ENCODE measurements around the gene ZNF638. TPM values are rescaled to one million over a fixed set of nuclear protein-coding genes. Genes with fewer than 3 reads are reported as not detected.

Gene ZNF638
- total and polyA plus RNA-seq, 2 of the 4 experiments (the other 2 are of a cell fraction) = 46.4 to 129 TPM

DNA sequence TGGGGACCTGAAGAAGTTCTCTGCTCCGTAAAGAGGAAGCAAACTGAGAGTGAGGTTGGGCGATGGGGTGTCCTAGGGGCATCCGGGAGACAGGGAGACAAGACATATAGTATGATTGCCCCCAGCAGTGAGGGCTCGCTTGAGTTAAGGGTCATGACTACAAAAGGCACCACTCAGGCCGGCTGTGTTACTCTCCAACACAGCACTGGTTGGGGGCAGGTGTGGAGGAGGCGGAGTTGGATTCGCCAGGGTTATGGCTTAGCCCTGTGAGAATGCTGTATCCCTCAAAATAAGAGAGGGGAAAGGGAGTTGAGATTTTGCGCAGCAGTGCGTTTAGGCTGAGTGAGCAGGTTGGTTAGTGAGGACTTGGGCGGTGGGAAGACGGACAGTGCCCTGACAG is 133.8 kb downstream of the ZNF638 start:
- no peak overlapping the region for H2AK5ac ChIP-seq (ENCODE audit: low read depth, low read length)
- TF ChIP-seq MAZ (IDR thresholded peaks at IDR 0.05; ENCODE audit: borderline replicate concordance, low read depth, low read length) (no peak), BHLHE40 (IDR thresholded peaks at IDR 0.05; ENCODE audit: low read depth, low read length) (no peak), CEBPB (IDR thresholded peaks at IDR 0.05; ENCODE audit: low read depth, low read length) (no peak), FOS (IDR thresholded peaks at IDR 0.05; ENCODE audit: low read depth, low read length) (no peak)
- TF ChIP-seq, protein P1, sequence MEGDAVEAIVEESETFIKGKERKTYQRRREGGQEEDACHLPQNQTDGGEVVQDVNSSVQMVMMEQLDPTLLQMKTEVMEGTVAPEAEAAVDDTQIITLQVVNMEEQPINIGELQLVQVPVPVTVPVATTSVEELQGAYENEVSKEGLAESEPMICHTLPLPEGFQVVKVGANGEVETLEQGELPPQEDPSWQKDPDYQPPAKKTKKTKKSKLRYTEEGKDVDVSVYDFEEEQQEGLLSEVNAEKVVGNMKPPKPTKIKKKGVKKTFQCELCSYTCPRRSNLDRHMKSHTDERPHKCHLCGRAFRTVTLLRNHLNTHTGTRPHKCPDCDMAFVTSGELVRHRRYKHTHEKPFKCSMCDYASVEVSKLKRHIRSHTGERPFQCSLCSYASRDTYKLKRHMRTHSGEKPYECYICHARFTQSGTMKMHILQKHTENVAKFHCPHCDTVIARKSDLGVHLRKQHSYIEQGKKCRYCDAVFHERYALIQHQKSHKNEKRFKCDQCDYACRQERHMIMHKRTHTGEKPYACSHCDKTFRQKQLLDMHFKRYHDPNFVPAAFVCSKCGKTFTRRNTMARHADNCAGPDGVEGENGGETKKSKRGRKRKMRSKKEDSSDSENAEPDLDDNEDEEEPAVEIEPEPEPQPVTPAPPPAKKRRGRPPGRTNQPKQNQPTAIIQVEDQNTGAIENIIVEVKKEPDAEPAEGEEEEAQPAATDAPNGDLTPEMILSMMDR (conservative IDR thresholded peaks at IDR 0.05; ENCODE audit: low read depth, low read length) = no peak
- TF ChIP-seq, protein P2, sequence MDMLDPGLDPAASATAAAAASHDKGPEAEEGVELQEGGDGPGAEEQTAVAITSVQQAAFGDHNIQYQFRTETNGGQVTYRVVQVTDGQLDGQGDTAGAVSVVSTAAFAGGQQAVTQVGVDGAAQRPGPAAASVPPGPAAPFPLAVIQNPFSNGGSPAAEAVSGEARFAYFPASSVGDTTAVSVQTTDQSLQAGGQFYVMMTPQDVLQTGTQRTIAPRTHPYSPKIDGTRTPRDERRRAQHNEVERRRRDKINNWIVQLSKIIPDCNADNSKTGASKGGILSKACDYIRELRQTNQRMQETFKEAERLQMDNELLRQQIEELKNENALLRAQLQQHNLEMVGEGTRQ (IDR thresholded peaks at IDR 0.05; ENCODE audit: low read depth, low read length) = no peak
- TF ChIP-seq, protein P3, sequence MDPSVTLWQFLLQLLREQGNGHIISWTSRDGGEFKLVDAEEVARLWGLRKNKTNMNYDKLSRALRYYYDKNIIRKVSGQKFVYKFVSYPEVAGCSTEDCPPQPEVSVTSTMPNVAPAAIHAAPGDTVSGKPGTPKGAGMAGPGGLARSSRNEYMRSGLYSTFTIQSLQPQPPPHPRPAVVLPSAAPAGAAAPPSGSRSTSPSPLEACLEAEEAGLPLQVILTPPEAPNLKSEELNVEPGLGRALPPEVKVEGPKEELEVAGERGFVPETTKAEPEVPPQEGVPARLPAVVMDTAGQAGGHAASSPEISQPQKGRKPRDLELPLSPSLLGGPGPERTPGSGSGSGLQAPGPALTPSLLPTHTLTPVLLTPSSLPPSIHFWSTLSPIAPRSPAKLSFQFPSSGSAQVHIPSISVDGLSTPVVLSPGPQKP (IDR thresholded peaks at IDR 0.05; ENCODE audit: borderline replicate concordance, low read depth, low read length) = no peak
- ChIA-PET CTCF (no interaction called here), POLR2A (ENCODE audit: unreplicated experiment) (no interaction called here)
- no peak overlapping the region for H4K5ac ChIP-seq (ENCODE audit: low read depth, low read length)
- H3K23ac ChIP-seq (ENCODE audit: low read depth, low read length) = no peak overlapping the region
- H3K27ac ChIP-seq (ENCODE audit: insufficient read depth, low read length) = no peak overlapping the region
- H2BK5ac ChIP-seq (ENCODE audit: low read depth, low read length, poor library complexity, severe bottlenecking) = no peak overlapping the region
- no peak for ATAC-seq (ENCODE audit: low read depth)
- no peak for DNase-seq
- H3K4me1 ChIP-seq (ENCODE audit: control insufficient read depth, insufficient read depth, low read length) = no peaks in the 10 kb centered on the region; the same call in 1 of the 2 replicates
- no peak overlapping the region for H2BK120ac ChIP-seq (ENCODE audit: low read depth, low read length)
- intact Hi-C loops (cut with micrococcal nuclease) = no loop called here
- no peak overlapping the region for H2AFZ ChIP-seq (replicated peaks; ENCODE audit: low read length, poor library complexity)
- H3K9me3 ChIP-seq (ENCODE audit: control insufficient read depth, insufficient read depth, low read length) = peaks cover 8% of the 10 kb centered on the region
- in situ Hi-C loops (cut with MboI; ENCODE audit: low sequenced_read_pairs) = no loop called here
- peaks cover 72% of the 10 kb centered on the region for H3K27me3 ChIP-seq (ENCODE audit: control insufficient read depth, insufficient read depth, low read length)
- H2BK15ac ChIP-seq (ENCODE audit: low read depth, low read length) = no peak overlapping the region
- no peaks in the 10 kb centered on the region; the same call in 1 of the 2 replicates for H3K9me1 ChIP-seq (ENCODE audit: insufficient read depth, low read length)
- H4K91ac ChIP-seq (ENCODE audit: insufficient read depth, low read depth, low read length) = no peak overlapping the region
- no peak overlapping the region for H3K9ac ChIP-seq (ENCODE audit: low read depth, low read length)
- no peak overlapping the region for H4K8ac ChIP-seq (ENCODE audit: low read depth in 2 of 2, low read length in 2 of 2)
- H3K4ac ChIP-seq (ENCODE audit: low read depth, low read length) = no peak overlapping the region
- no peaks in the 10 kb centered on the region for H3K36me3 ChIP-seq (ENCODE audit: control insufficient read depth, insufficient read depth, low read length)
- dilution Hi-C loops (cut with HindIII; ENCODE audit: low sequenced_read_pairs, unreplicated experiment) = no loop called here
- no peak overlapping the region for H2AK9ac ChIP-seq (replicated peaks; ENCODE audit: low read depth, low read length, poor library complexity)
- no TSS peak for BruUV-seq (replicated peaks)
- 37% methylated on average over 8 of the region's 11 CpGs; no CpG with 5 or more reads in 1 of the 2 experiments for WGBS, 2 experiments (ENCODE audit: extremely low coverage in 2 of 2, insufficient read length in 1 of 2)
- H4K20me1 ChIP-seq (ENCODE audit: insufficient read depth, low read length) = no peaks in the 10 kb centered on the region
- no peak overlapping the region for H3K18ac ChIP-seq (ENCODE audit: low read depth, low read length)
- no peak overlapping the region for H2BK20ac ChIP-seq (ENCODE audit: low read depth, low read length)
- H3K4me3 ChIP-seq (ENCODE audit: insufficient read depth, low read depth, low read length) = no peak overlapping the region
- H3K4me2 ChIP-seq (ENCODE audit: low read depth, low read length) = no peak overlapping the region
- H3K56ac ChIP-seq (ENCODE audit: extremely low read depth, insufficient read depth, low read length) = no peak overlapping the region
- no peak overlapping the region for H3K14ac ChIP-seq (replicated peaks; ENCODE audit: low read depth, low read length)
- H3K79me1 ChIP-seq (ENCODE audit: low read depth in 1 of 2, low read length in 2 of 2) = no peaks in the 10 kb centered on the region

All from IMR-90 (cell line).